MCF 10A (cell line): ENCODE results near the gene GATAD2B. TPM values are rescaled to one million over a fixed set of nuclear protein-coding genes. Genes with fewer than 3 reads are reported as not detected.

ENCODE experiments used
- BruUV-seq: library from RNA; stranded (reverse); fragments of 400-500 nt; replicated peaks from 2 replicates; lab custom pipeline; 2021; lab: Mats Ljungman, UMichigan
- CTCF ChIA-PET: fragments of 300-600 bp; sonication (Branson Sonifier 250); formaldehyde crosslinking; extraction: SDS; loops from one replicate; lab custom pipeline; 2021; ENCODE audit warnings: antibody characterized with exemption, inconsistent platforms; lab: Yijun Ruan, JAX
- POLR2A ChIA-PET: fragments of 300-600, 350-650 bp; sonication (Branson Sonifier 250); formaldehyde crosslinking; extraction: SDS; loops from one replicate; lab custom pipeline; 2020; ENCODE audit warnings: antibody characterized with exemption, inconsistent platforms; lab: Yijun Ruan, JAX
- DNase-seq: peaks from one replicate; pipeline ENCODE4 v3.0.0-alpha.2; 2018; ENCODE audit not compliant: unreplicated experiment
- H3K27ac Mint-ChIP-seq: one replicate; pipeline ENCODE4 v1.8.0; 2022; ENCODE audit warnings: mild to moderate bottlenecking, low read depth, mixed read lengths; ENCODE audit not compliant: unreplicated experiment
- H3K27me3 Mint-ChIP-seq: one replicate; pipeline ENCODE4 v1.8.0; 2022; ENCODE audit warnings: mixed read lengths; ENCODE audit not compliant: insufficient read depth, unreplicated experiment
- H3K36me3 Mint-ChIP-seq: one replicate; pipeline ENCODE4 v1.8.0; 2022; ENCODE audit warnings: mild to moderate bottlenecking, moderate library complexity, mixed read lengths; ENCODE audit not compliant: insufficient read depth, unreplicated experiment
- H3K4me1 Mint-ChIP-seq: one replicate; pipeline ENCODE4 v1.8.0; 2022; ENCODE audit warnings: mixed read lengths; ENCODE audit not compliant: insufficient read depth, unreplicated experiment
- H3K4me3 Mint-ChIP-seq: one replicate; pipeline ENCODE4 v1.8.0; 2022; ENCODE audit warnings: mild to moderate bottlenecking, moderate library complexity, mixed read lengths; ENCODE audit not compliant: unreplicated experiment
- H3K9me3 Mint-ChIP-seq: one replicate; pipeline ENCODE4 v1.8.0; 2022; ENCODE audit warnings: mixed read lengths; ENCODE audit not compliant: unreplicated experiment
- CTCF ChIP-seq: fragments of 200-600 bp; IDR thresholded peaks from one replicate; pipeline ENCODE4 v1.8.0; 2022; ENCODE audit warnings: antibody characterized with exemption, mild to moderate bottlenecking; ENCODE audit not compliant: unreplicated experiment
- intact Hi-C: fragments of 100-400 bp; cut with micrococcal nuclease; formaldehyde crosslinking; loops from 2 replicates; pipeline ENCODE4 v1.14.1; 2022
- total RNA-seq: library from RNA; stranded (reverse); gene quantifications from 2 replicates; pipeline ENCODE4 v1.2.3, GENCODE V29; 2022

The GATAD2B gene
- total RNA-seq, 1 experiment from 2014 or later = 95.5 TPM

- Mint-ChIP-seq H3K36me3 (peaks cover 32% of the 10 kb centered on the region), H3K27ac (peak overlapping the region; percentile 99), H3K27me3 (no peaks in the 10 kb centered on the region), H3K4me3 (no peak overlapping the region), H3K9me3 (no peaks in the 10 kb centered on the region), H3K4me1 (peaks cover 32% of the 10 kb centered on the region)
- DNase-seq = no peak
- TF ChIP-seq CTCF = no peak
- CTCF ChIA-PET = interaction anchor here (0.6 kb wide), 2 partner anchors 107 to 452 kb away, joined by 3 read pairs; no protein-coding TSS in a partner anchor
- POLR2A ChIA-PET = interaction anchor here (0.5 to 4.9 kb wide), 9 partner anchors 12 to 187 kb away, joined by 3 to 24 read pairs (median 4); partner anchors contain the start of genes CRTC2, GATAD2B, JTB and RPS27
- intact Hi-C loops = no loop called here
- BruUV-seq = no TSS peak
Measured at GRCh38 chr1:153804112-153804511, 118.7 kb downstream of the GATAD2B start.

GRCh38 chr1:153803470-153804056 is 119.2 kb downstream of the GATAD2B start:
- H3K4me1 Mint-ChIP-seq = peaks cover 32% of the 10 kb centered on the region
- BruUV-seq = no TSS peak
- intact Hi-C loops = no loop called here
- POLR2A ChIA-PET = interaction anchor here (0.5 to 1.6 kb wide), 9 partner anchors 11 to 183 kb away, joined by 3 to 6 read pairs (median 3); partner anchors contain the start of genes CREB3L4, CRTC2, DENND4B and JTB
- H3K36me3 Mint-ChIP-seq = peaks cover 27% of the 10 kb centered on the region
- peak overlapping the region; percentile 99 for H3K27ac Mint-ChIP-seq
- CTCF ChIA-PET = interaction anchor here (0.6 to 3.4 kb wide), 3 partner anchors 118 to 451 kb away, joined by 3 to 22 read pairs (median 9); partner anchors contain the start of gene RAB13
- no peak overlapping the region for H3K4me3 Mint-ChIP-seq
- no peaks in the 10 kb centered on the region for H3K9me3 Mint-ChIP-seq
- no peak for TF ChIP-seq CTCF
- no peaks in the 10 kb centered on the region for H3K27me3 Mint-ChIP-seq
- DNase-seq = no peak

GRCh38 chr1:153801786-153802697 is 120.7 kb downstream of the GATAD2B start:
- POLR2A ChIA-PET = interaction anchor here (0.7 to 2.1 kb wide), 7 partner anchors 120 to 188 kb away, joined by 3 to 6 read pairs (median 5); partner anchors contain the start of genes CREB3L4, DENND4B, JTB and RAB13
- intact Hi-C loops = no loop called here
- Mint-ChIP-seq H3K27me3 (no peaks in the 10 kb centered on the region), H3K4me3 (no peak overlapping the region), H3K27ac (no peak overlapping the region), H3K36me3 (peaks cover 23% of the 10 kb centered on the region), H3K4me1 (peaks cover 31% of the 10 kb centered on the region), H3K9me3 (no peaks in the 10 kb centered on the region)
- no TSS peak for BruUV-seq
- no peak for TF ChIP-seq CTCF
- no peak for DNase-seq
- CTCF ChIA-PET = interaction anchor here (0.5 to 3.4 kb wide), 15 partner anchors 9 to 296 kb away, joined by 3 to 22 read pairs (median 3); partner anchors contain the start of genes CREB3L4, DENND4B and RAB13
